Effector memory CD8-positive, alpha-beta T cell (primary cell): ENCODE results near the gene CCS.
A peak's percentile ranks its signal among the peaks of the same experiment; 100 is the strongest.
"Not testable (repeated sequence)": the region's sequence is repeated elsewhere in the genome, so short reads cannot be mapped to it uniquely, and the experiment has no call there.

ENCODE experiments used
- ATAC-seq: fragments of 150-1000 bp; cut with Tn5 transposase; replicated peaks from 2 replicates; pipeline ENCODE4 v1.10.0; 2021; ENCODE audit warnings: mild to moderate bottlenecking, moderate library complexity
- DNase-seq, 3 experiments: peaks; one replicate each; pipeline ENCODE4 v3.0.0; 2021
- H3K27ac Mint-ChIP-seq, 2 donors: one replicate each; pipeline ENCODE4 v1.8.0; 2022; ENCODE audit warnings: mild to moderate bottlenecking in 2 of 2, mixed read lengths in 2 of 2, moderate library complexity in 2 of 2
- H3K27me3 Mint-ChIP-seq, 2 donors: one replicate each; pipeline ENCODE4 v1.8.0; 2022; ENCODE audit warnings: mixed read lengths in 2 of 2
- H3K36me3 Mint-ChIP-seq: one replicate; pipeline ENCODE4 v1.8.0; 2022; ENCODE audit warnings: mild to moderate bottlenecking, moderate library complexity, mixed read lengths; ENCODE audit not compliant: insufficient read depth
- H3K4me1 Mint-ChIP-seq, 2 donors: one replicate each; pipeline ENCODE4 v1.8.0; 2022; ENCODE audit warnings: low read depth in 2 of 2, mixed read lengths in 2 of 2
- H3K4me3 Mint-ChIP-seq, 2 donors: one replicate each; pipeline ENCODE4 v1.8.0; 2022; ENCODE audit warnings: mild to moderate bottlenecking in 2 of 2, mixed read lengths in 2 of 2, moderate library complexity in 2 of 2
- H3K9me3 Mint-ChIP-seq, 2 donors: one replicate each; pipeline ENCODE4 v1.8.0; 2022; ENCODE audit warnings: mixed read lengths in 2 of 2

CCS gene

DNA sequence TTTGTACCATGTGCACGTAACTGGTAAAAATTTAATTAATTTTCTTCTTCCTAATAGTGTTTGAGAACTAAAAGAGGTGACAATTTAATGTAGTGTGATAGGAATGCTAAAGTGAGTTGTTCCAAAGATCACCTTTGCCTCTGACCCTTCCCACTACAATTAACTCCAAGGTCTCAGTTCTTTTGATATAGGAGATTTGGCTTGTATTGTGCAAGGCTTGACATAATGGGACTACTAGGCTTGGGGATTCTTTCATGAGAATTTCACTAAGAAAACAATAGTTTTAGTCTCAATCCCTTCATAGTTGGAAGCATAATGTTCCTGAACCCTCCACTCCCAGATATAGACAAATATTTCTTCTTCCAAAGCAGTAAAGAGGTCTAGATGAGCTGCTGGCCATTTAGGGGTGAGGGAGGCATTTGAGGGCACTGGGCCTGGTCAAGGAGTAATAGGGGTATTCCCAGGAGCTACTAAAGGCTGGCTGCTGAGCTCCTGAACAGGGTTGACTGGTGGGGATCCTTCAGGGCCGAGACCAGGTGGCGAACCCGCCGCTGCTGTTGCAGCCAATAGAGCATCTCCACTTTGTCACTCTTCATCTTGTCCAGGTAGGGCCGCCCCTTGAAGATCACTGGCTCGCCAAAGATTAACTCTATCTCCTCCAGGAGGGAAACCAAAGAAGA lies 2.8 kb upstream of the CCS start:
- Mint-ChIP-seq H3K27ac (peak overlapping the region in 1 of 2 donors; percentile 44), H3K27me3 (no peaks in the 10 kb centered on the region), H3K4me1 (peaks cover 11 to 26% of the 10 kb centered on the region in 2 donors), H3K4me3 (no peak overlapping the region), H3K36me3 (peaks cover 19% of the 10 kb centered on the region), H3K9me3 (no peaks in the 10 kb centered on the region)
- no peak for DNase-seq
- no peak for ATAC-seq

DNA sequence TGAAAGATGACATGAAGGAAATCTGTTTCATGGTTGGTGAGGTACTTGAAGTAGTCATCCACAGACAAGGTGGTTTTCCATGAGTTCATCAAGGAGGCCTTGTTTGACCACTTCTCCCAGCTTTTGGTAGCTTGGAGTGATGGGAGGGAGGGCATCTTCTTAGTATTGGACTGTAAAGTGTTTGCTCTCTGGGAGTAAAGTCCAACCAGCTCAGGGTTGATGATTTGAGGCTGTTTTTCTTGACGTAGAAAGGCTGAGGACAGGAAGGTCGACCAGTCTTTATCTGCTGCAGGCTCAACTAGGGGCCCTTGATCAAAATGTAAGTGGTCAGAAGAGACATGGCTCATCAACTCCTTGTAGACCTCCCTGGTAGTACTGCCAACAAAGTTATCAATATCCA lies 1.8 kb upstream of the CCS start:
- DNase-seq: no peak
- no peaks in the 10 kb centered on the region for H3K9me3 Mint-ChIP-seq
- H3K4me1 Mint-ChIP-seq: peaks cover 16 to 35% of the 10 kb centered on the region in 2 donors
- peaks cover 19% of the 10 kb centered on the region for H3K36me3 Mint-ChIP-seq
- peak overlapping the region in 1 of 2 donors; percentile 93 for H3K4me3 Mint-ChIP-seq
- no peak overlapping the region for H3K27ac Mint-ChIP-seq
- no peaks in the 10 kb centered on the region for H3K27me3 Mint-ChIP-seq
- ATAC-seq: no peak

DNA sequence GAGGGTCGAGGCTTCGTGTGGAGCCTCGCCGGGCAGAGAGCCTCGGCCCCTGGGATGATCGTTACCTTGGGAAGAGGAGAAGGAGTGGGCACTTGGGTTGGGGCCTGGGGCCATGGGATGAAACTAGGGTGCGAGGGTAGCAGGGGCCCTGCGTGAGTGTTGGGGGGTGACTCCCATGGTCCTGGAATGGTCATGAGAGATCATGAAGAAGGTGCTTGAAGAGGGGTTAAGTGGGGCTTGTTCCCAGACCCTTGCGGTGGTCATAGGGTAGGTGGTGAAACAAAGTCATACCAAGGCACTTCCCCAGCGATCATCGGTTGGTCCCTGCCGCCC lies 284 bp downstream of the CCS start:
- peak overlapping the region; percentile 97 to 98 for H3K27ac Mint-ChIP-seq
- H3K9me3 Mint-ChIP-seq: no peaks in the 10 kb centered on the region
- DNase-seq: peak in 1 of 3 experiments; percentile 4
- H3K4me1 Mint-ChIP-seq: peaks cover 16 to 35% of the 10 kb centered on the region in 2 donors
- H3K36me3 Mint-ChIP-seq: peaks cover 19% of the 10 kb centered on the region
- ATAC-seq: no peak
- H3K4me3 Mint-ChIP-seq: peak overlapping the region; percentile 93 to 96
- no peaks in the 10 kb centered on the region for H3K27me3 Mint-ChIP-seq

DNA sequence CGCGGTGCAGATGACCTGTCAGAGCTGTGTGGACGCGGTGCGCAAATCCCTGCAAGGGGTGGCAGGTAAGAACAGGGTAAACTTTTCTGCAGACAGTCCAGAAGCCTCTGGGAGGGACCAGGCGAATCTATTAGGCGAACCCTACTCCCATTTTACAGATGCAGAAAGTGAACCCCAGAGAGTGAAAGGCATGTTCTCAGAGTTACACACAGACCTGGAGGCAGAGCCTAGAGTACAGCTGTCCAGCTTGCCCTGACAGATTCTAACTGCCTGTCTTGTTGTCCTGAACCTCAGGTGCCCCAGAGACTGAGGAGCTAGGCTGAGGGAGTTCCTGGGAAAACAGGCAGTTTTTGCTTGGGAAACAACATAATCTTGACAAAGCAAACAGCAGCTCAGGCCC lies 665 bp downstream of the CCS start:
- Mint-ChIP-seq H3K36me3 (peaks cover 19% of the 10 kb centered on the region), H3K4me1 (peaks cover 16 to 35% of the 10 kb centered on the region in 2 donors), H3K27me3 (no peaks in the 10 kb centered on the region), H3K27ac (peak overlapping the region; percentile 97 to 98), H3K9me3 (no peaks in the 10 kb centered on the region), H3K4me3 (peak overlapping the region; percentile 93 to 96)
- DNase-seq: no peak
- no peak for ATAC-seq

DNA sequence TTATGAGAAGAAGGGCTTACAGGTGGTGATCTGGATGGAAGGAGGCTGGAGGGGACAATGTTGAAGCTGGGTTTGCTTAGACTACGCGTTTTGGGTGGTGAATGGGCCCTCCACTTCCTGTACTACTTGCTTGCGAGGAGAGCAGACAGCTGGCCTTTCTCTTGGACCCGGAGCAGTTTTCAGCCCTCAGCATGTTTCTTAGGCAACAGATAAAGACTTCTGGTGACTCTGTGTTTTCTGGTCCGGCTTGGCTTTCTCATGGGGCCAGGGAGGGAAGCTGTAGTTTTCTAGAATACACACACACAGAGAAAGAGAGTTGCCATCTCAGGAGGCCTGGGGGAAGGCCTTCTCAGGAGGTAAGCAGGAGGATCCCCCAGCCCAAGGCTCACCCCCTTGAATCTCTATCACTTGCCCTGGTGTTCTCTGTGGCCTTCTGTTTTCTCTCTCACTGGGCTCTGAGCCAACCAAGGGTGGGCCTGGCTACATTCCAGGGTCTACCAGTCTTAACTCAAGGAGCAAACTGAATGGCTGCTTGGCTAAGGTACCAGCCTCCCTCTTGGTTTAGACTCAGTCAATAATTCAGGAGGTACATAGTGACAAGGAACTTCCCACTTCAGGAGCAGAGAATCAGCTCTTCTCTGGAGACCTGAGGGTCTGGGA lies 2.4 kb downstream of the CCS start:
- ATAC-seq: no peak
- Mint-ChIP-seq H3K36me3 (peaks cover 19% of the 10 kb centered on the region), H3K4me3 (peak overlapping the region in 1 of 2 donors; percentile 96), H3K27me3 (no peaks in the 10 kb centered on the region), H3K27ac (peak overlapping the region in 1 of 2 donors; percentile 87), H3K9me3 (no peaks in the 10 kb centered on the region), H3K4me1 (peaks cover 16 to 35% of the 10 kb centered on the region in 2 donors)
- no peak for DNase-seq

DNA sequence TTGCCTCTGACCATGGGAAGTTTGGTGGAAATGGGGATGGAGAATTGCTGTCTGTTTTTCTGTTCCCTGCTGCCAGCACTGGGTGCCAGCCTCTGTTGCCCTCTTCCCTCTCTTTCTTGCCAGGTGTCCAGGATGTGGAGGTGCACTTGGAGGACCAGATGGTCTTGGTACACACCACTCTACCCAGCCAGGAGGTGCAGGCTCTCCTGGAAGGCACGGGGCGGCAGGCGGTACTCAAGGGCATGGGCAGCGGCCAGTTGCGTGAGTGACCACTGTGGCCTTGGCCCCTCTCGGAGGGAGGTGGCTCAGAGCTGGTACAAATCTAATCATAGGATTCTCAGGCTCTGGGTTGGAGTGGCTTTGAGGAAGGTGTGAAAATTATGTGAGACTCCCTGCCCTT lies 6.0 kb downstream of the CCS start:
- peaks cover 12 to 17% of the 10 kb centered on the region in 2 donors for H3K4me1 Mint-ChIP-seq
- H3K27me3 Mint-ChIP-seq: no peaks in the 10 kb centered on the region
- no peak overlapping the region for H3K27ac Mint-ChIP-seq
- H3K36me3 Mint-ChIP-seq: peaks cover 6% of the 10 kb centered on the region
- DNase-seq: no peak
- no peaks in the 10 kb centered on the region for H3K9me3 Mint-ChIP-seq
- no peak overlapping the region for H3K4me3 Mint-ChIP-seq
- no peak for ATAC-seq

DNA sequence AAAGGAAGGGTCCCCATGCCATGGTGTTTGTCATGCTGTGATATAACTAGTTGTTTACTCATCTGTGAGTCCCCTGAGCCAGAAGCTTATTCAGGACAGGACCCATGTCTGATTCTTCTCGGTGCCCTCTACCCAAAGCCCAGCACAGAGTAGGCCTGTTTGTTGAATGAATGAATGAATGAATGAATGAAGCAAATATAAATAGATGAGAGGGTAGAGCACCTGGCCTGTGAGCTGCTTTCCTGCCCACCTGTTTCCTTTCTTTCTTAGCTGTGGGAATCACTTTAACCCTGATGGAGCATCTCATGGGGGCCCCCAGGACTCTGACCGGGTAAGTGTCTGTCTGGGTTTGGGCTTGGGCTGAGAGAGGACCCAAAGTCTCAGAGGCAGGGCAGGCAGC lies 7.2 kb downstream of the CCS start:
- ATAC-seq (no peak), DNase-seq (no peak)
- Mint-ChIP-seq H3K36me3 (peaks cover 7% of the 10 kb centered on the region), H3K27me3 (no peaks in the 10 kb centered on the region), H3K4me3 (no peak overlapping the region), H3K27ac (no peak overlapping the region), H3K4me1 (peaks cover 5 to 10% of the 10 kb centered on the region in 2 donors), H3K9me3 (no peaks in the 10 kb centered on the region)

DNA sequence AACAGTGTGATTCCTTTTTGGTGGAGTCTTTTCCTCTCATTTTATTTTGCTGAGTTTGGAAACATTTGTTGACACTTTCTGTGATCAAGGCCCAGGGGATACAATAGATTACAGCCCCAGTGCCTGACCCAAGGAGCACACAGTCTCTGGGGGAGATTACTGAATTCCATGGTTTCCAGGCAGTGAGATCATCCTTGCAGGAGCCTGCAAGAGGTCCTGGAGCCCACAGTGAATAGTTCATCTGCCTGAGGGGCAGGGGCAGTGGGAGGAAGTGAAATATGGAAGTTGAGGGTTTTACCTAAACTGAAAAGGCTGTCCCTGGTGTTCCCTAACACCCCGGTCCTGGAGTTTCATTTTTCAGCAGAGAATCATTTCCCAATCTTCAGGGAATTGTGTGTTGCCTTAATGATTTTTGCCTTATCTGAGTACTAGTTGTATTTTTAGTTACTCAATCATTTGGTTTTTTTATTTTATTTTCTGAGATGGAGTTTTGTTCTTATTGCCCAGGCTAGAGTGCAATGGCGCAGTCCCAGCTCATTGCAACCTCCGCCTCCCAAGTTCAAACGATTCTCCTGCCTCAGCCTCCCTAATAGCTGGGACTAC lies 7.7 kb downstream of the CCS start:
- DNase-seq (no peak), ATAC-seq (no peak)
- Mint-ChIP-seq H3K36me3 (peaks cover 7% of the 10 kb centered on the region), H3K27me3 (no peaks in the 10 kb centered on the region), H3K27ac (no peak overlapping the region), H3K4me1 (peaks cover 0 to 5% of the 10 kb centered on the region in 2 donors), H3K4me3 (no peak overlapping the region), H3K9me3 (no peaks in the 10 kb centered on the region)

DNA sequence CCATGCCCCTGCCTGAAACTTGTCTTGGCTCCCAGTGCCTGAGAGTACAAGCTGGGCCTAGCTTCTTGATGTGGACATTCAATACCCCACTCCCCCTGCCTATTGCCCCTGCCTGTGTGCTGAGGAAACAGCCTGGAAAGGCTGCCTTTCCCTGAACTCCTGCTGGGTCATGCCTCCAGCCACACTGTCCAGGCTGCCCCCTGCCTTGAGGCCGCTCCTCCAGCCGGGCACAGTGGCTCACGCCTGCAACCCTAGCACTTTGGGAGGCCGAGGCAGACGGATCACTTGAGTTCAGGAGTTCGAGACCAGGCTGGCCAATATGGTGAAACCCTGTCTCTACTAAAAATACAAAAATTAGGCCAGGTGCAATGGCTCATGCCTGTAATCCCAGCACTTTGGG lies 10.1 kb downstream of the CCS start:
- Mint-ChIP-seq H3K36me3 (peaks cover 10% of the 10 kb centered on the region), H3K4me3 (no peak overlapping the region), H3K4me1 (peaks cover 0 to 2% of the 10 kb centered on the region in 2 donors), H3K9me3 (no peaks in the 10 kb centered on the region), H3K27me3 (no peaks in the 10 kb centered on the region), H3K27ac (no peak overlapping the region)
- ATAC-seq (no peak), DNase-seq (no peak)

DNA sequence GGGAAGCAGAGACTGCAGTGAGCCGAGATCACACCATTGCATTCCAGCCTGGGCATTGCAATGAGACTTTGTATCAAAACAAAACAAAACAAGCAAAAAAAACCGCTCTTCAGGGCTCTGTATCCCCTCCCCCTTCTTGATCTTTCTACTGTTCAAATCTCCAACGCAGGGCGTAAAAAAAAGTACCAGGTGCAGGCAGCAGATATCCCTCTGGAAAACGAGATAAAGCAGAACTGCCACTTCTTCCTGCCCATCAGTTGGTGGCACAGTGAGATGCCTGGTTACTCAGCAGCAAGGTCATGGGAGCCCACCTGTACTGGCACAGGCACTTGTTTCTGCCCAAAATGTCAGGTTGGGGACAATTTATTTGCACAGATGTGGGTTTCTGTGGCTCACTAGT lies 11.2 kb downstream of the CCS start:
- H3K4me3 Mint-ChIP-seq: no peak overlapping the region
- no peaks in the 10 kb centered on the region for H3K9me3 Mint-ChIP-seq
- H3K27me3 Mint-ChIP-seq: no peaks in the 10 kb centered on the region

DNA sequence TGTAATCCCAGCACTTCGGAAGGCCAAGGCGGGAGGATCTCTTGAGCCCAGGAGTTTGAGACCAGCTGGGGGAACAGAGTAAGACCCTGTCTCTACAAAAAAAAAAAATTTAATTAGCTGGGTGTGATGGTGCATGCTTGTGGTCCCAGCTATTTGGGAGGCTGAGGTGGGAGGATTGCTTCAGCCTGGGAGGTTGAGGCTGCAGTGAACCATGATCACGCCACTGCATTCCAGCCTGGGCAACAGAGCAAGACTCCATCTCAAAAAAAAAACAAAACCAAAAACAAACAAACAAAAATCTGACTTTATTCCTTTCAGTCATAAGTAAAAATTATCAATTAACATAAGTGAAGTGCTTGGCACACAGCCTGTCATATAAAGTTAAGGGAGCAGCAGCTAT lies 13.6 kb downstream of the CCS start:
- H3K27me3 Mint-ChIP-seq, H3K36me3 Mint-ChIP-seq, H3K4me1 Mint-ChIP-seq: not testable (repeated sequence)

More for the DNA sequence above, 11.2 kb downstream of the CCS start:
- peaks cover 10% of the 10 kb centered on the region for H3K36me3 Mint-ChIP-seq
- ATAC-seq: no peak
- DNase-seq: no peak
- H3K4me1 Mint-ChIP-seq: peaks cover 0 to 2% of the 10 kb centered on the region in 2 donors
- peak overlapping the region in 1 of 2 donors; percentile 24 for H3K27ac Mint-ChIP-seq

DNA sequence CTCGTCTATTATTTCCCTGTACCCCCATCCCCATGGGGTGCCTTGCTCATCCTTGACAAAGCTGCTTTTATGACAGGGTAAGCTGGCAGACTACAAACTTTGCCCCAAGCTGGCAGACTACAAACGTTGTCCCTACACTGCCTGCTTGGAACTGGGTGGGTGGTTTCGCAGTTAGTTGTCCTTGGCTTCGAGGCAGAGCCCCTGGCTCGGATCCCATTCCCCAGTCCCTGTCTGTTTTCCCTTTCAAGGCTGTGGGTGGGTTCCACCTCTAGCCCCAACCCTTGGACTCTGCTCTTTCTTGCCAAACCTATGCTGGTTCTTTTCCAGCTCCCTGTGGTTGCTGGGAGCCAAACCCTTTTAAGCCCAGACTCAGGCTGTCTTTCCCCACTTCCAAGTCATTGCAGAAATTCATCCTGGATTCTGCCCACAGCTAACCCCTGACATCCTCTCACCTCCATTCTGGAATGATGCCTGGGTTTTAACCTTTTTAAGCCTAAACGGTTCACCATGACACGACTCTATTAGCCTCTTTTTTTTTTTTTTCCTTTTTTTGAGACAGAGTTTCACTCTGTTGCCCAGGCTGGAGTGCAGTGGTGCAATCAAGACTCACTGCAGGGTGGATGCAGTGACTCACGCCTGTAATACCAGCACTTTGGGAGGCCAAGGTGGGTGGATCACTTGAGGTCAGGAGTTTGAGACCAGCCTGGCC lies 14.3 kb downstream of the CCS start:
- no peaks in the 10 kb centered on the region for H3K27me3 Mint-ChIP-seq
- H3K4me1 Mint-ChIP-seq: peaks cover 2 to 5% of the 10 kb centered on the region in 2 donors
- ATAC-seq (no peak), DNase-seq (no peak)
- H3K9me3 Mint-ChIP-seq: no peaks in the 10 kb centered on the region
- no peak overlapping the region for H3K4me3 Mint-ChIP-seq
- H3K36me3 Mint-ChIP-seq: peaks cover 7% of the 10 kb centered on the region
- H3K27ac Mint-ChIP-seq: no peak overlapping the region

More for the DNA sequence above, 13.6 kb downstream of the CCS start:
- not testable (repeated sequence) for ATAC-seq, H3K27ac Mint-ChIP-seq, DNase-seq, H3K9me3 Mint-ChIP-seq, H3K4me3 Mint-ChIP-seq

DNA sequence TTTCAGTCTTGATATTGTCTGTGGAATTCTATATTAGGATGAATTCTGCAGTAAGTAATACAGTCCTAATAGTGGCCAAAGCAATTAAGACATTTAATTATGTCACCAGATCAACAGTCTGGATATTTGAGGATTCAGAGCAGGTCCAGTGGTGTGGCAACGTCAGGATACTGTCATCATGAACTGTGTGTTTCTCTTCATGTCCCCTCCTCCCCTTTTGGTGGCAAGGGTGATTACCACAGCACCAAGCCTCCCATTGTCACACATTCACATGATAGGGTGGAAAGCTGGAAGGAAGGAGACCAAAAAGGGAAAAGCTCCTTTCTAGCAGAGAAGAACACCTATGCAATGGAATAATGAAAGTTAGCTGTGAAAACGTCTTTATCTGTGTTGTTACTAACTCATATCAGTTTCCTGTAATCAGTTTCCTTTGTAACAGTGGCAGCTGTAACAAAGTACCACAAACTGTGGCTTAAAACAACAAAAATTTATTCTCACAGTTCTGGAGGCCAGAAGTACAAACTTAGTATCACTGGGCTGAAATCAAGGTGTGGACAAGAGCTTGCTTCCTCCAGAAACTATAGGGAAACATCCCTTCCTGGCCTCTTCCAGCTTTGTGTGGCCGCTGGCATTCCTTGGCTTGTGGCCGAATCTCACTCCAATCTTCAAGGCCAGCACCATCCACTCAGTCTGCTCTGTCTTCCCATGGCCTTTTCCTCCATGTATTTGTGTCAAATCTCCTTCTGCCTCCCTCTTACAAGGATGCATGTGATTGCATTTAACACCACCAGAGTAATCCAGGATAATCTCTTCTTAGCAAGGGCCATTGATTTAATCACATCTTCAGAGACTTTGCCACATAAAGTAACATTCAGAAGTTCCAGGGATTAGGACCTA lies 17.0 kb downstream of the CCS start:
- H3K4me1 Mint-ChIP-seq: peaks cover 2 to 5% of the 10 kb centered on the region in 2 donors
- H3K36me3 Mint-ChIP-seq: peaks cover 5% of the 10 kb centered on the region
- no peak for DNase-seq
- no peaks in the 10 kb centered on the region for H3K9me3 Mint-ChIP-seq
- peak; percentile 36 for ATAC-seq
- H3K27me3 Mint-ChIP-seq: no peaks in the 10 kb centered on the region
- no peak overlapping the region for H3K4me3 Mint-ChIP-seq
- H3K27ac Mint-ChIP-seq: peak overlapping the region; percentile 44
